T-helper 9 cell (primary cell): ENCODE data around the gene KRT85.
"Not testable (repeated sequence)": the region's sequence is repeated elsewhere in the genome, so short reads cannot be mapped to it uniquely, and the experiment has no call there.

ENCODE experiments used
- DNase-seq: peaks from one replicate; pipeline ENCODE4 v3.0.0-alpha.2; 2020

KRT85 gene

GRCh38 chr12:52323416-52324152 lies 43.7 kb downstream of the KRT85 start:
- DNase-seq, result no peak

GRCh38 chr12:52323001-52323400 lies 44.3 kb downstream of the KRT85 start:
- no peak for DNase-seq

- no peak for DNase-seq
These were observed 45.2 kb downstream of the KRT85 start for GRCh38 chr12:52322069-52322468.

DNA sequence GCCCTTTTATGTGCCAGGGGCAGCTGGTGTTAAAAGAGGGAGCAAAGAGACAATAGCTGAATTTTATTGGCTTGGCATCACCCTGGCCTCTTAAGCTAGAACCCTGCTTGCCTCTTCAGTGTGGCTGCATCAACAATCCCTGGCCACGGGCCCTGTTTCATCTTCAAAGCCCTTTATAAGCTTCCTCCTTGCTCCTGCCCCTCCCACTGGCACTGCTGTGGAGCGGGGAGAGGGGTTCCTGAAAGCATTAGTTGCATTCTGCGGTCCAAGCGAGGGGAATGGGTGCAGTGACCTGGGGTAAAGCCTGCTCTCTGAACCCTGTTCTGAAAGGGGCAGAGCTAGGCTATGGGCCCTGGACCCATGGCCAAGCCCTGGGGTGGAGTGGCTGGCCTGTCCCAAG lies 45.9 kb downstream of the KRT85 start:
- no peak for DNase-seq

DNA sequence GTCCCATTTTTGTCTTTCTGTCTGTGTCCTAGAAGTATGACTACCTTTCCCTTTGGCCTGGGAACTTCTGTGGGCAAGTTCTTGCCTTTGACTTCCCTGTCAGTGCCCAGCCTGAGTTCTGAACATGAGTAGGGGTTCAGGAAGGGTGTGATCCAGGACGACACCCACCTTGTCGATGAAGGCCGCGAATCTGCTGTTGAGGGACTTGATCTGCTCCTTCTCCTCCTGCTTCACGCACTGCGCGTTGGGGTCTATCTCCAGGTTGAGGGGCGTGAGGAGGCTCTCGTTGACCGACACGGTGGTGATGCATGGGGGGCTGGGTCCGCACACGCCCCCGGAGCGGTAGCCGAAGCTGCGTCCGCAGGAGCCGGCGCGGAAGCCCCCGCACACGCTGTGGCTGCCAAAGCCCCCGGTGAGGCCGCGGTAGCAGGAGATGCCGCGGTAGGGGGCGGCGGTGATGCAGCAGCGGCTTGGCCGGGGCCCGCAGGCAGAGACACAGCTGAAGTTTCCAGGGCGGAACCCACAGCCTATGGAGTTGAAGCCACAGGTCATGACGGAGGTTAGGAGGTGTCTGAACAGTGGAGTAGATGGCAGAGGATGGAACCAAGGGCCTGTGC lies 46.4 kb downstream of the KRT85 start, which contains the start of gene KRT83:
TSS of gene KRT83 (minus strand) at position 615 of the 617 bp plus-strand sequence. CDS start at position 552, 63 bp downstream.
- DNase-seq, result no peak

GRCh38 chr12:52319097-52319496 lies 48.2 kb downstream of the KRT85 start:
- no peak for DNase-seq

DNA sequence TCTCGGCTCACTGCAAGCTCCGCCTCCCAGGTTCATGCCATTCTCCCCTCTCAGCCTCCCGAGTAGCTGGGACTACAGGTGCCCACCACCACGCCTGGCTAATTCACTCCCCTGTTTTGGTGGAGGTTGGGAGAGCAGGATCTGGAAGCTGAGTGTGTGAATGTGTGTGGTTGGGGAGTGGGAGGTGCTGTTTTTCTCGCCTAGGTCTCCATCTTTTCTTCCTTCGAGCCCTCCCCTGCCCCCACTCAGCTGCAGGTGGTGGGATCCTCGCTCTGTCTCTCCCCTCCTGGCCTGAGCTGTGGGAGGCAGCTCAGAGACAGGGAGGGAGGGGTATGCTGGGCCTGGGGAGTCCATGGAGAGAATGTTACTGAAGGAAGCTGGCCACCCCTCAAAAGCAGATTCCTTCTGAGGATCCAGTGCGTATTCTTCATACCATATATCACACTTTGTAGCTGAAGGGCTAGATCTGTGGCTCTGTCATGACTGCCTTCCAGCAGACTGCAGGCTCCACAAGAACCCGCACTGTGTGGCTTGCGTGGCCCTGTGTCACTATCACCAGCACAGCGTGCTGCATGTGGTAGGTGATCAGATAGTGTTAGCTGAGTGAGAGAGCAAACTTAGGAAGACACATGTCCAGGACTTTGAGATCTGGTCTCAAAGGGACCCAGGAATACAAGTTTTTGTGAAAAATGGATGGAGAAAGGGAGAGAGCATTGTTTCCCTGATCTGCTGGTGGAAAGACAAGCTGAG lies 48.9 kb downstream of the KRT85 start:
- no peak for DNase-seq

- no peak for DNase-seq
These were observed 49.7 kb downstream of the KRT85 start for GRCh38 chr12:52317468-52318052.

DNA sequence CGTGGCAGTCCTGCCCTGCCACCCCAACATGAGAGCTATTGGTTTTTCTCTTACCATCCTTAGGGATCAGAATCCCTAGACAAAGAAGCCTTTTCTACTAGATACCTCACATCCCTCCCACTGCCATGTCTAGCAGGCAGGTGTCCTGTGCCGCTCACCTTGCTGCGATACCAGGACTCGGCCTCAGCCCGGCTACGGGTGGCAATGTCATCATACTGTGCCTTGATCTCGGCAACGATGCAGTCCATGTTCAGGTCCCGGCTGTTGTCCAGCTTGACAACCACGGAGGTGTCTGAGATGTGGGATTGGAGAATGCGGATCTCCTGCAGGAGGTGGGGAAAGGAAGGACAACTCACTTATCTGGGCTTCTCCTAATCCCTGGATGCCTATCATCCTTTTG lies 50.6 kb downstream of the KRT85 start:
- DNase-seq, result no peak

- DNase-seq, result no peak
These were observed 51.0 kb downstream of the KRT85 start for GRCh38 chr12:52316290-52316689.

DNA sequence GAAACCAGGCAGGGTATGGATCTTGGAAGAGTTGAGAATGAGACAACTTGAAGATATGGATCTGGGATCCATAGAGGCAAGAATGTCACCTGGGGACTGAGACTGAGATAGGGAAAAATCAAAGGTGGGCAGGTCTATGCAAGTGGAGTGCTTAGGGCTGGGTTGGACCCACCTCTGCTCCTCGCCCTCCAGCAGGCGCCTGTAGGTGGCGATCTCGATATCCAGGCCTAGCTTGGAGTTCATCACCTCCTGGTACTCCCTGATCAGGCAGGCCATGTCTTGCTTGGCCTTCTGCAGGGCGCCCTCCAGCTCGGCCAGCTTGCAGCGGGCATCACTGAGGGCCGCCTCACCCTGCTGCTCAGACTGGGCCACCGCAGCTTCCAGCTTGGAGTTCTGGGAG lies 51.6 kb downstream of the KRT85 start:
- DNase-seq, result not testable (repeated sequence)

DNA sequence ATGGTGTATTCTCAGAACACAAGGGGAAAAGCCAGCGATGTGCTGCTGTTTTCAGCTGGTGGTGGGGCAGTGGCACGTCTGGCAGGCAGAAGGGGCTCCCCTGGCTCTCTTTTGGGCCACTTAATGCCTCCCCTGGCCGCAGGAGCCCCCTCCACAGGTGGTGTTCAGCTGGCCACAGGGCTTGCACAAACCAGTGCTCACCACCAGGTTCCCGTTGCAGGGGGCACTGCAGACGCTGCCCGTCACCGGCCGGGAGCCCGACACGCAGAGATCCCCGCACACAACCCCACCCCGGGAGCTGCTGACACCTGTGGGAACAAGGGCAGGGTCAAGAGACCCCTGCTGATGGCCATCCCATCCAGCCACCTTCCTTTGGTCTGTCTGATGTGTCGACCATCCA lies 52.8 kb downstream of the KRT85 start:
- no peak for DNase-seq

DNA sequence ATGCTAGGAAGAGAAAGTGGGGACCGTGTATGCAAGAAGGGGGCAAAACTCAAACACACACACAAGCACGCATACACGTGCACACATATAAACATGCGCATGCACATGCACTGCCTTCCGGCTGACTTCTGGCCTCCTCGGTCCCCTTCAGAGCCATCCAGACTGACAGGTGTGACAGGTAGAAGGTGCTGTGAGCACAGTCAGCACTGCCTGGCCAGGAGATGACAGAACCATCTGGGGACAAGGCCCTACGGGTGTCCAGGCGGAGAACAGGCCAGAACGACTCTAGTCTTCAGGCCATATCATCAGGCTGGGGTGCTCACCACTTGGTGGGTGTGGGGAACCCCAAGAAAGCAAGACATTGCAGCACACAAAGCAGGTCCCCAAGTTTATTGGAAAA lies 53.4 kb downstream of the KRT85 start:
- DNase-seq, result no peak

DNA sequence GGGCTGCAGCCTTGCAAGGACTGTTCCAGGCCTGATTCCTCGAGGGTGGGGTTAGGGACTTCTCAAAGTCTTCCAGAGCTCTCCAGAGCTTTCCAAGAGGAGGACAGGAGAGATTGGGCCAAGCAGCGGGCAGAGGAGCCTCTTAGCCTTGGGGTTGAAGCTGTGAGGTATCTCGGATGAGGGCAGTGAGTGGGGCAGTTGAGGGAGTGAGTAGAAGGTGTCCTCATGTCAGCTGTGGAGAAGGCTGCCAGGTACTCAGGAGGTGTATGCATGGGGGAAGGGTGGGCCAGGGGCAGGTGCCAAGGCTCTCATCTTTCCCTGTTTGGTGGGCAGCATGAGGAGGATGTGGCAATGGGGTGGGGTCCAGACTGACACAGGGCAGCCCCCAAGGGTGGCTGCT lies 53.8 kb downstream of the KRT85 start:
- DNase-seq, result no peak

DNA sequence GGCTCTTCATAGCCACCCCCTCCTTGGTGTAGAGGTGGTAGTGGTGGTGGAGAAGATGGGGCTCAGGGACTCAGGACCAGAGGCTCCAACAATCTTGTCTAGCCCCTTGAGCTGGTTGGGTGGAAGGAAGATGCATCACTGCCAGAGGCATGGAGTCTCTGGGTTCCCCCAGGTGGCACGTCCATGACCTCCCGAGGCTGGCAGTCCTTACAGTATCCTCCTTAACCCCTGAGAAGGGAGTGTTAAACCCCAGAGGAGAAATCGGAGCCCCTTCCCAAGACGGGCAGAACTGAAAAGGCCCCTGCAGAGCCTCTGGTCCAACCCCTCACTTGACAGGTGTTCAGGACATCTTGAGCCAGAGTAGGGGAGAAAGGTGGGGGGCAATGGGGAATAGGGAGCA lies 55.2 kb downstream of the KRT85 start:
- DNase-seq, result no peak

DNA sequence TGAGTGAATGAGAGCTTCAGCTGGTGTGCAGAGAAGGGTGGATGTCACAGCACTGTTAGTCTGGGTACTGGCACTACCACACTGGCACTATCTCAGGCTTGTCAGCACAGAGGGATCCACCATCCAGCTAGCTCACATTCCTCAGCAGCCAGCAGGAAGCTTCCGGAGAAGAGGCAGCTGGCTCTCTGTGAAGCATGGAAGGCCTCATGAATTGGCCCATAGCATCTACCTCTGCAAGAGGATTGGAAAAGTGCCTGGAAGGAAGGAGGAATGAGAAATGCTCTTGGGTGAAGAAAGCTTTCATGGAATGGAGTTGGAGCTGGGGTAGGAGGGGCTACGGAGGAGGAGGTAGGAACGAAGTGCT lies 56.0 kb downstream of the KRT85 start:
- DNase-seq, result no peak

- no peak for DNase-seq
These were observed 56.5 kb downstream of the KRT85 start for GRCh38 chr12:52310622-52311284.
